Suprapubic skin (tissue), 4 donors: ENCODE results near the gene PCYT1A. TPM values are rescaled to one million over a fixed set of nuclear protein-coding genes. Genes with fewer than 3 reads are reported as not detected.

Experiments used
- DNase-seq, 2 donors: peaks; one replicate each; pipeline ENCODE4 v3.0.0-alpha.2; 2019; ENCODE audit warnings: low spot score in 2 of 2
- H3K27ac ChIP-seq: fragments of 200-600 bp; sonication (generic); one replicate; pipeline ENCODE4 v1.5.1; 2019
- H3K27me3 ChIP-seq: fragments of 200-600 bp; sonication (generic); one replicate; pipeline ENCODE4 v1.5.1; 2019
- H3K36me3 ChIP-seq: fragments of 200-600 bp; sonication (generic); one replicate; pipeline ENCODE4 v1.5.1; 2019
- H3K4me1 ChIP-seq: fragments of 200-600 bp; sonication (generic); one replicate; pipeline ENCODE4 v1.5.1; 2019
- H3K4me3 ChIP-seq: fragments of 200-600 bp; sonication (generic); one replicate; pipeline ENCODE4 v1.5.1; 2019; ENCODE audit warnings: mild to moderate bottlenecking
- H3K9me3 ChIP-seq: fragments of 200-600 bp; sonication (generic); one replicate; pipeline ENCODE4 v1.5.1; 2019
- CTCF ChIP-seq, 2 donors: fragments of 200-600 bp in 1 of 2; fragments of 450-650 bp in 1 of 2; sonication (generic) in 1 of 2; IDR thresholded peaks; one replicate each; pipeline ENCODE4 v1.5.1; 2016 to 2019; ENCODE audit warnings: antibody characterized with exemption in 2 of 2, mild to moderate bottlenecking in 1 of 2, moderate library complexity in 1 of 2
- EP300 ChIP-seq: sonication (generic); formaldehyde crosslinking; IDR thresholded peaks from one replicate; pipeline ENCODE4 v1.6.1; 2017; ENCODE audit warnings: antibody characterized with exemption
- POLR2A ChIP-seq, 2 donors: fragments of 450-650 bp; IDR thresholded peaks; one replicate each; pipeline ENCODE4 v1.6.1; 2017; ENCODE audit warnings: antibody characterized with exemption in 2 of 2, mild to moderate bottlenecking in 2 of 2, moderate library complexity in 2 of 2
- POLR2AphosphoS5 ChIP-seq, 3 donors: sonication (generic); formaldehyde crosslinking; IDR thresholded peaks; one replicate each; pipeline ENCODE4 v1.6.1; 2017; ENCODE audit warnings: antibody characterized with exemption in 3 of 3
- WGBS: methylation state at CpG from one replicate; pipeline ENCODE4 v1.1.5; 2018; 5-methylcytosine and 5-hydroxymethylcytosine counted together
- total RNA-seq, 4 donors: library from RNA; depleted of rRNA; stranded (reverse); fragments of >200 nt; gene quantifications; one replicate each; pipeline ENCODE4 v1.1.0, GENCODE V29; 2016

PCYT1A gene
- 100 to 1,000 TPM in 3 of 4 donors, 10 to 100 TPM in 1; 98.2 to 189 (median 141) TPM for total RNA-seq

GRCh38 chr3:196287440-196288140 lies at the start of gene PCYT1A:
Gene PCYT1A, minus strand, starts transcription at chr3:196287726. Its CDS starts 17,195 bp downstream, at chr3:196270531.
- Histone ChIP-seq H3K9me3 (no peaks in the 10 kb centered on the region), H3K4me1 (peaks cover 39% of the 10 kb centered on the region), H3K27ac (peak within 1 kb of the TSS; percentile 96), H3K4me3 (peak within 1 kb of the TSS; percentile 95), H3K36me3 (no peaks in the 10 kb centered on the region), H3K27me3 (no peaks in the 10 kb centered on the region)
- peak; percentile 94 to 95 for DNase-seq
- TF ChIP-seq EP300: no peak
- no peak for TF ChIP-seq CTCF (IDR thresholded peaks at IDR 0.05)
- peak; percentile 11 to 50 (median 34) for TF ChIP-seq POLR2AphosphoS5 (IDR thresholded peaks at IDR 0.05)
- peak in 1 of 2 donors; percentile 77 for TF ChIP-seq POLR2A (IDR thresholded peaks at IDR 0.05)
- 0% methylated on average over 14 of the region's 55 CpGs for WGBS

GRCh38 chr3:196336319-196337145 lies 49.0 kb upstream of the PCYT1A start:
- no peak overlapping the region for H3K27ac ChIP-seq
- H3K4me1 ChIP-seq: no peaks in the 10 kb centered on the region
- no peak for TF ChIP-seq POLR2A (IDR thresholded peaks at IDR 0.05)
- TF ChIP-seq CTCF (IDR thresholded peaks at IDR 0.05): no peak
- TF ChIP-seq POLR2AphosphoS5 (IDR thresholded peaks at IDR 0.05): no peak
- no peak for TF ChIP-seq EP300
- no peak overlapping the region for H3K4me3 ChIP-seq
- no peaks in the 10 kb centered on the region for H3K9me3 ChIP-seq
- WGBS: 82% methylated on average over 17 of the region's 17 CpGs
- H3K36me3 ChIP-seq: no peaks in the 10 kb centered on the region
- DNase-seq: no peak
- peaks cover 12% of the 10 kb centered on the region for H3K27me3 ChIP-seq

GRCh38 chr3:196335503-196335948 lies 48.0 kb upstream of the PCYT1A start:
- Histone ChIP-seq H3K36me3 (no peaks in the 10 kb centered on the region), H3K4me3 (no peak overlapping the region), H3K4me1 (no peaks in the 10 kb centered on the region), H3K27me3 (peaks cover 12% of the 10 kb centered on the region), H3K9me3 (no peaks in the 10 kb centered on the region), H3K27ac (no peak overlapping the region)
- 26% methylated on average over 4 of the region's 12 CpGs for WGBS
- no peak for DNase-seq
- TF ChIP-seq CTCF (IDR thresholded peaks at IDR 0.05): no peak

- H3K36me3 ChIP-seq: no peaks in the 10 kb centered on the region
- no peak for DNase-seq
- no peaks in the 10 kb centered on the region for H3K4me1 ChIP-seq
- TF ChIP-seq POLR2AphosphoS5 (IDR thresholded peaks at IDR 0.05): no peak
- TF ChIP-seq POLR2A (IDR thresholded peaks at IDR 0.05): no peak
- TF ChIP-seq CTCF (IDR thresholded peaks at IDR 0.05): no peak
- TF ChIP-seq EP300: no peak
- WGBS: no CpG with 5 or more reads among the region's 1 CpG
- no peak overlapping the region for H3K4me3 ChIP-seq
- H3K27me3 ChIP-seq: peaks cover 12% of the 10 kb centered on the region
- no peaks in the 10 kb centered on the region for H3K9me3 ChIP-seq
- H3K27ac ChIP-seq: no peak overlapping the region
Observed at GRCh38 chr3:196334982-196335381, 47.5 kb upstream of the PCYT1A start.

GRCh38 chr3:196332168-196332567 lies 44.6 kb upstream of the PCYT1A start:
- Histone ChIP-seq H3K36me3 (no peaks in the 10 kb centered on the region), H3K4me1 (no peaks in the 10 kb centered on the region), H3K27ac (no peak overlapping the region), H3K4me3 (no peak overlapping the region), H3K27me3 (peaks cover 16% of the 10 kb centered on the region), H3K9me3 (no peaks in the 10 kb centered on the region)
- no peak for DNase-seq
- TF ChIP-seq EP300 (no peak), POLR2A (IDR thresholded peaks at IDR 0.05) (no peak), POLR2AphosphoS5 (IDR thresholded peaks at IDR 0.05) (no peak), CTCF (IDR thresholded peaks at IDR 0.05) (no peak)
- 68% methylated on average over 8 of the region's 8 CpGs for WGBS
